T-cell (primary cell): ENCODE measurements around the gene OVOL2. TPM values are rescaled to one million over a fixed set of nuclear protein-coding genes. Genes with fewer than 3 reads are reported as not detected.
"Not testable (repeated sequence)": the region's sequence is repeated elsewhere in the genome, so short reads cannot be mapped to it uniquely, and the experiment has no call there.

Source experiments
- ATAC-seq, 4 experiments: fragments of 200-7000 bp in 3 of 4; fragments of 150-1000 bp in 1 of 4; cut with Tn5 transposase; replicated peaks in 1 of 4; 1 replicate in 3 of 4; 2 replicates in 1 of 4; pipeline ENCODE4 v1.10.0; 2021; ENCODE audit warnings: moderate library complexity in 3 of 4, mild to moderate bottlenecking in 2 of 4, moderate number of reproducible peaks in 1 of 4
- CTCF ChIA-PET, 2 donors: fragments of 300-600 bp; sonication (Branson Sonifier 250); formaldehyde crosslinking; loops; one replicate each; lab custom pipeline; 2022; ENCODE audit warnings: antibody characterized with exemption in 2 of 2; lab: Charles Lee
- POLR2A ChIA-PET, 2 donors: fragments of 300-600 bp; sonication (Branson Sonifier 250); formaldehyde crosslinking; loops; one replicate each; lab custom pipeline; 2022; ENCODE audit warnings: antibody characterized with exemption in 2 of 2; lab: Charles Lee
- DNase-seq, 35 experiments: peaks; one replicate each; pipeline versions ENCODE4 v3.0.0 to v3.0.0-alpha.2; 2013 to 2023
- H3K27ac ChIP-seq: one replicate; pipeline ENCODE4 v1.5.1; 2013; ENCODE audit warnings: low read length
- H3K27me3 ChIP-seq, 2 experiments: replicated peaks in 1 of 2; 1 replicate in 1 of 2; 2 replicates in 1 of 2; pipeline versions ENCODE4 v1.6.1 to v1.7.0; 2013; ENCODE audit warnings: low read length in 1 of 2, mixed read lengths in 1 of 2; ENCODE audit not compliant: control insufficient read depth in 2 of 2, insufficient read depth in 2 of 2; ENCODE audit errors: extremely low read depth in 1 of 2
- H3K36me3 ChIP-seq, 2 donors: 1 replicate in 1 of 2; 2 replicates in 1 of 2; pipeline versions ENCODE4 v1.6.1 to v1.7.0; 2013; ENCODE audit warnings: low read length in 1 of 2; ENCODE audit not compliant: control insufficient read depth in 2 of 2, insufficient read depth in 1 of 2; ENCODE audit errors: extremely low read depth in 1 of 2
- H3K4me1 ChIP-seq, 2 experiments: 1 replicate in 1 of 2; 2 replicates in 1 of 2; pipeline versions ENCODE4 v1.6.1 to v1.7.0; 2013; ENCODE audit warnings: low read length in 2 of 2, mixed read lengths in 1 of 2; ENCODE audit not compliant: insufficient read depth in 2 of 2, control insufficient read depth in 1 of 2; ENCODE audit errors: extremely low read depth in 1 of 2
- H3K4me3 ChIP-seq, 2 donors: 1 replicate in 1 of 2; 2 replicates in 1 of 2; pipeline versions ENCODE4 v1.5.1 to v1.7.0; 2013; ENCODE audit warnings: mild to moderate bottlenecking in 2 of 2, low read length in 1 of 2, moderate library complexity in 1 of 2; ENCODE audit not compliant: control insufficient read depth in 1 of 2; ENCODE audit errors: extremely low read depth in 1 of 2
- H3K9me3 ChIP-seq: 2 replicates; pipeline ENCODE4 v1.7.0; 2013
- H3K27ac Mint-ChIP-seq, 2 donors: one replicate each; pipeline ENCODE4 v1.8.0; 2020 to 2021; ENCODE audit warnings: mild to moderate bottlenecking in 2 of 2, mixed read lengths in 2 of 2
- H3K27me3 Mint-ChIP-seq, 2 donors: one replicate each; pipeline ENCODE4 v1.8.0; 2021 to 2022; ENCODE audit warnings: mixed read lengths in 2 of 2
- H3K36me3 Mint-ChIP-seq: one replicate; pipeline ENCODE4 v1.8.0; 2021; ENCODE audit warnings: mixed read lengths
- H3K4me1 Mint-ChIP-seq, 3 donors: one replicate each; pipeline ENCODE4 v1.8.0; 2020 to 2022; ENCODE audit warnings: mixed read lengths in 3 of 3, mild to moderate bottlenecking in 1 of 3
- H3K4me3 Mint-ChIP-seq, 3 donors: one replicate each; pipeline ENCODE4 v1.8.0; 2020 to 2022; ENCODE audit warnings: mild to moderate bottlenecking in 3 of 3, mixed read lengths in 3 of 3, moderate library complexity in 3 of 3
- H3K9me3 Mint-ChIP-seq, 3 donors: one replicate each; pipeline ENCODE4 v1.8.0; 2020 to 2022; ENCODE audit warnings: mixed read lengths in 3 of 3
- WGBS: methylation state at CpG from one replicate; pipeline ENCODE4 v1.1.5; 2013; ENCODE audit warnings: missing lambda C conversion rate; ENCODE audit not compliant: insufficient coverage; 5-methylcytosine and 5-hydroxymethylcytosine counted together
- total RNA-seq, 35 experiments: library from RNA in 6 of 35; stranded (reverse) in 6 of 35; fragments of 120-200 nt in 1 of 35; gene quantifications; one replicate each; pipeline versions ENCODE4 v1.2.1 to v1.2.4 and lab custom pipeline; 2013 to 2026

OVOL2 gene
- total RNA-seq (not detected), total RNA-seq (lab: John Stamatoyannopoulos, UW) (0 to 0.09 (median 0) reads per million in 29 experiments)
- total RNA-seq (2013), result not detected

- Mint-ChIP-seq H3K27me3 (peaks cover 52 to 72% of the 10 kb centered on the region in 2 donors), H3K27ac (no peak within 1 kb of the TSS)
- WGBS, result 2% methylated on average over 48 of the region's 73 CpGs
These were observed at the start of gene OVOL2 for GRCh38 chr20:18057101-18057993. Gene OVOL2, minus strand, starts transcription at chr20:18057916. Its CDS starts 282 bp downstream, at chr20:18057634.

GRCh38 chr20:18103497-18103896, 45.8 kb upstream of the OVOL2 start:
- Mint-ChIP-seq H3K4me1 (no peaks in the 10 kb centered on the region), H3K36me3 (no peaks in the 10 kb centered on the region), H3K27ac (no peak overlapping the region), H3K27me3 (peaks cover 7 to 26% of the 10 kb centered on the region in 2 donors), H3K4me3 (no peak overlapping the region), H3K9me3 (peaks cover 0 to 2% (median 2%) of the 10 kb centered on the region in 3 donors)
- no peak for DNase-seq
- H3K27ac ChIP-seq, result no peak overlapping the region
- ChIA-PET POLR2A (no interaction called here), CTCF (no interaction called here)
- no peaks in the 10 kb centered on the region for H3K4me1 ChIP-seq
- WGBS, result no CpG with 5 or more reads among the region's 1 CpG
- no peak for ATAC-seq
- peaks cover 0 to 9% of the 10 kb centered on the region in 2 experiments for H3K27me3 ChIP-seq
- H3K4me3 ChIP-seq, result no peak overlapping the region
- no peaks in the 10 kb centered on the region for H3K9me3 ChIP-seq
- no peaks in the 10 kb centered on the region for H3K36me3 ChIP-seq

More at GRCh38 chr20:18057101-18057993, at the start of gene OVOL2:
- no peak within 1 kb of the TSS for H3K27ac ChIP-seq
- H3K36me3 ChIP-seq, result no peaks in the 10 kb centered on the region
- H3K27me3 ChIP-seq, result peaks cover 17 to 60% of the 10 kb centered on the region in 2 experiments
- H3K4me3 ChIP-seq, result peak within 1 kb of the TSS in 1 of 2 donors; percentile 44
- Mint-ChIP-seq H3K36me3 (no peaks in the 10 kb centered on the region), H3K9me3 (no peaks in the 10 kb centered on the region), H3K4me3 (peak within 1 kb of the TSS; percentile 37 to 50 (median 39)), H3K4me1 (peaks cover 0 to 16% (median 8%) of the 10 kb centered on the region in 3 donors)
- H3K9me3 ChIP-seq, result no peaks in the 10 kb centered on the region
- peaks cover 0 to 12% of the 10 kb centered on the region in 2 experiments for H3K4me1 ChIP-seq
- CTCF ChIA-PET, result no interaction called here
- ATAC-seq, result no peak
- no peak for DNase-seq
- POLR2A ChIA-PET, result no interaction called here

- no peaks in the 10 kb centered on the region for H3K4me1 Mint-ChIP-seq
- Histone ChIP-seq H3K27ac (no peak overlapping the region), H3K4me1 (no peaks in the 10 kb centered on the region), H3K36me3 (no peaks in the 10 kb centered on the region), H3K4me3 (no peak overlapping the region), H3K9me3 (no peaks in the 10 kb centered on the region), H3K27me3 (peaks cover 0 to 9% of the 10 kb centered on the region in 2 experiments)
- peaks cover 10 to 26% of the 10 kb centered on the region in 2 donors for H3K27me3 Mint-ChIP-seq
- ChIA-PET POLR2A (no interaction called here), CTCF (no interaction called here)
- whole genome bisulfite sequencing, result 78% methylated on average over 7 of the region's 7 CpGs
- ATAC-seq (no peak), DNase-seq (no peak)
- H3K27ac Mint-ChIP-seq, result no peak overlapping the region
- no peaks in the 10 kb centered on the region for H3K36me3 Mint-ChIP-seq
- no peak overlapping the region for H3K4me3 Mint-ChIP-seq
- H3K9me3 Mint-ChIP-seq, result no peaks in the 10 kb centered on the region
These were observed 43.6 kb upstream of the OVOL2 start for GRCh38 chr20:18101125-18101810.

GRCh38 chr20:18100569-18100968, 42.9 kb upstream of the OVOL2 start:
- H3K9me3 Mint-ChIP-seq, H3K9me3 ChIP-seq, CTCF ChIA-PET, H3K4me1 ChIP-seq, H3K36me3 Mint-ChIP-seq, H3K27me3 ChIP-seq, DNase-seq, H3K27ac Mint-ChIP-seq, ATAC-seq, H3K4me3 ChIP-seq, H3K4me3 Mint-ChIP-seq, H3K4me1 Mint-ChIP-seq, POLR2A ChIA-PET, H3K36me3 ChIP-seq, H3K27ac ChIP-seq: not testable (repeated sequence)
- WGBS, result 100% methylated on average over 2 of the region's 11 CpGs
- peaks cover 10 to 21% of the 10 kb centered on the region in 2 donors for H3K27me3 Mint-ChIP-seq

GRCh38 chr20:18094191-18094590, 36.5 kb upstream of the OVOL2 start:
- Histone ChIP-seq H3K4me1 (no peaks in the 10 kb centered on the region), H3K9me3 (no peaks in the 10 kb centered on the region), H3K27ac (no peak overlapping the region), H3K27me3 (peaks cover 0 to 12% of the 10 kb centered on the region in 2 experiments), H3K4me3 (no peak overlapping the region), H3K36me3 (no peaks in the 10 kb centered on the region)
- H3K9me3 Mint-ChIP-seq, result no peaks in the 10 kb centered on the region
- H3K4me3 Mint-ChIP-seq, result no peak overlapping the region
- POLR2A ChIA-PET, result no interaction called here
- no peaks in the 10 kb centered on the region for H3K4me1 Mint-ChIP-seq
- H3K36me3 Mint-ChIP-seq, result no peaks in the 10 kb centered on the region
- DNase-seq, result no peak
- WGBS, result 78% methylated on average over 1 of the region's 5 CpGs
- CTCF ChIA-PET, result no interaction called here
- peaks cover 9 to 11% of the 10 kb centered on the region in 2 donors for H3K27me3 Mint-ChIP-seq
- H3K27ac Mint-ChIP-seq, result no peak overlapping the region
- ATAC-seq, result no peak

GRCh38 chr20:18093388-18093787, 35.7 kb upstream of the OVOL2 start:
- no peaks in the 10 kb centered on the region for H3K9me3 ChIP-seq
- H3K36me3 Mint-ChIP-seq, result no peaks in the 10 kb centered on the region

More at GRCh38 chr20:18093388-18093787, 35.7 kb upstream of the OVOL2 start:
- 42% methylated on average over 3 of the region's 10 CpGs for WGBS
- ATAC-seq (no peak), DNase-seq (no peak)
- CTCF ChIA-PET, result no interaction called here
- Histone ChIP-seq H3K27me3 (peaks cover 0 to 12% of the 10 kb centered on the region in 2 experiments), H3K36me3 (no peaks in the 10 kb centered on the region), H3K27ac (no peak overlapping the region), H3K4me1 (no peaks in the 10 kb centered on the region), H3K4me3 (no peak overlapping the region)
- POLR2A ChIA-PET, result no interaction called here
- Mint-ChIP-seq H3K9me3 (no peaks in the 10 kb centered on the region), H3K27me3 (peaks cover 9 to 18% of the 10 kb centered on the region in 2 donors), H3K4me3 (no peak overlapping the region), H3K4me1 (no peaks in the 10 kb centered on the region), H3K27ac (no peak overlapping the region)
